ENCODE data around the gene TRIM31. TPM values are rescaled to one million over a fixed set of nuclear protein-coding genes. Genes with fewer than 3 reads are reported as not detected.

The TRIM31 gene
- polyA plus RNA-seq, 1 of the 3 experiments (the other 2 are of a cell fraction) = not detected

Small RNAs within 50 kb of the gene (small RNA-seq; reads per million reads assigned to genes)
- gene RF00554 (0 reads per million in 7 experiments), gene RF02219 (0 reads per million in 7 experiments), gene RF02220 (0 reads per million in 7 experiments)

Other genes with a start within 250 kb of the TRIM31 start
- 250 and 312 TPM in 2 replicates for gene HLA-A, start 170.6 kb downstream of the TRIM31 start, polyA plus RNA-seq (2012; rRNA removed)
- gene POLR1H, start 51.8 kb downstream of the TRIM31 start, polyA plus RNA-seq (2012; rRNA removed) = 30.0 and 40.6 TPM in 2 replicates
- gene PPP1R11, start 45.9 kb downstream of the TRIM31 start, polyA plus RNA-seq (2012; rRNA removed) = 46.8 and 52.8 TPM in 2 replicates
- not detected in 2 replicates for gene RNF39, start 37.3 kb downstream of the TRIM31 start, polyA plus RNA-seq (2012; rRNA removed)
- not detected in 2 replicates for gene TRIM40, start 23.1 kb upstream of the TRIM31 start, polyA plus RNA-seq (2012; rRNA removed)
- gene TRIM10, start 48.1 kb upstream of the TRIM31 start, polyA plus RNA-seq (2012; rRNA removed) = not detected in 2 replicates
- gene TRIM15, start 50.5 kb upstream of the TRIM31 start, polyA plus RNA-seq (2012; rRNA removed) = not detected in 2 replicates
- gene TRIM26, start 100.3 kb upstream of the TRIM31 start, polyA plus RNA-seq (2012; rRNA removed) = 23.5 and 26.1 TPM in 2 replicates
- 6.5 and 7.4 TPM in 2 replicates for gene TRIM39, start 213.8 kb upstream of the TRIM31 start, polyA plus RNA-seq (2012; rRNA removed)
- 68.8 and 108 TPM in 2 replicates for gene RPP21, start 232.1 kb upstream of the TRIM31 start, polyA plus RNA-seq (2012; rRNA removed)